ENCODE data around the gene NPAS3.

Gene NPAS3

GRCh38 chr14:33449268-33449667 lies 510.6 kb downstream of the NPAS3 start:
- TF ChIP-seq CTCF (IDR thresholded peaks at IDR 0.05; ENCODE audit: insufficient read depth, low read length) (no peak), POLR2AphosphoS5 (IDR thresholded peaks at IDR 0.05; ENCODE audit: low read depth) (no peak), GABPA (IDR thresholded peaks at IDR 0.05; ENCODE audit: low read depth) (no peak), REST (IDR thresholded peaks at IDR 0.05; ENCODE audit: insufficient replicate concordance, low read depth) (no peak), SPI1 (IDR thresholded peaks at IDR 0.05; ENCODE audit: borderline replicate concordance, low read depth) (no peak)
- Histone ChIP-seq H3K27me3 (ENCODE audit: insufficient read depth, poor library complexity, severe bottlenecking) (no peaks in the 10 kb centered on the region), H3K4me3 (replicated peaks; ENCODE audit: insufficient read depth, low read length) (no peak overlapping the region), H3K27ac (replicated peaks) (no peak overlapping the region)
- DNase-seq (ENCODE audit: low read depth in 1 of 2, low spot score in 1 of 2), result no peak

DNA sequence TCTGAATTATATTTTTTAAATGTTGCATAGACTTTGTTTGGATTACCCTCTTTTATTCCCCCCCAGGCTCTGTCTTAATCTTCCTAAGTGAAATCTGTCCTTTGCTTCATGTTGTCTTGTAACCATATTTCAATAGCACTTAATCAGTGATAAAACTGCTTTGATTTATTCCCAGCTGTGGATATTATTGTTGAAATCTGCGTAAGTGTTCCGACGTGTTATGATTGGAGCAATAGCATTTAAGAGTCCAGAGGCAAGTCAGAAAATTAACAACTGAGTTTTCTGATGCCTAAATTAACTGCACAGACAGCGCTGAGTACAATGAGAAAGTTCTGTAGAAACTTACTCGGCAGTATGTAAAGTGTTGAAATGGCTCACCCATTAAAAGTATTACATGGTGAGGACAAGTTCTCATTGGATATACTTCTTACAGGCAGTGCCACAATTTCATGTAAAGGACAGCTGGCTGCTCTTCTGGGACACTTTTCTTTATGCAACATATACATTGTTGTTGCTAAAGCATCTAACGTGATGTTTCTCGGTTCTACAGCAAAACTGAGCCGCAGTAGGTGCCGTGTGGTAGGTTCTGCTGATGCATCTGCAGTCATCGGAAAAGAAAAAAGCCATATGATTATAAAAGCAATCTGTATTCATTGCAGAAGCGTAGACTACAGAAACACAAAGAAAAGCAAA lies 511.2 kb downstream of the NPAS3 start:
- H3K4me3 ChIP-seq (replicated peaks; ENCODE audit: insufficient read depth, low read length), result no peak overlapping the region
- H3K27ac ChIP-seq (replicated peaks), result no peak overlapping the region

More for the DNA sequence above, 511.2 kb downstream of the NPAS3 start:
- TF ChIP-seq REST (IDR thresholded peaks at IDR 0.05; ENCODE audit: insufficient replicate concordance, low read depth) (no peak), POLR2AphosphoS5 (IDR thresholded peaks at IDR 0.05; ENCODE audit: low read depth) (no peak), SPI1 (IDR thresholded peaks at IDR 0.05; ENCODE audit: borderline replicate concordance, low read depth) (no peak), GABPA (IDR thresholded peaks at IDR 0.05; ENCODE audit: low read depth) (no peak), CTCF (IDR thresholded peaks at IDR 0.05; ENCODE audit: insufficient read depth, low read length) (no peak)
- no peak for DNase-seq (ENCODE audit: low read depth in 1 of 2, low spot score in 1 of 2)
- no peaks in the 10 kb centered on the region for H3K27me3 ChIP-seq (ENCODE audit: insufficient read depth, poor library complexity, severe bottlenecking)

Data from HL-60 (cell line).